ENCODE data around the gene INKA2. TPM values are rescaled to one million over a fixed set of nuclear protein-coding genes. Genes with fewer than 3 reads are reported as not detected.

Gene INKA2
- total and polyA plus RNA-seq, 2 experiments from 2014 or later: 3.7 to 8.4 TPM

- no peak for TF ChIP-seq REST (IDR thresholded peaks at IDR 0.05; ENCODE audit: unreplicated experiment)
- no peak for TF ChIP-seq ZNF331 (CRISPR knock-in tag; IDR thresholded peaks at IDR 0.05; ENCODE audit: low read depth)
- no peak for TF ChIP-seq STAT1 (IDR thresholded peaks at IDR 0.05; ENCODE audit: unreplicated experiment)
- no peak for TF ChIP-seq JUNB (IDR thresholded peaks at IDR 0.05; ENCODE audit: unreplicated experiment)
- no peak for TF ChIP-seq EZH2phosphoT487 (IDR thresholded peaks at IDR 0.05; ENCODE audit: unreplicated experiment)
- TF ChIP-seq EZH2 (IDR thresholded peaks at IDR 0.05; ENCODE audit: low read depth, unreplicated experiment): no peak
- no peak for TF ChIP-seq POLR2AphosphoS5 (IDR thresholded peaks at IDR 0.05; ENCODE audit: low read depth)
- TF ChIP-seq NANOG (IDR thresholded peaks at IDR 0.05; ENCODE audit: borderline replicate concordance): no peak
- TF ChIP-seq ZNF114 (CRISPR knock-in tag; IDR thresholded peaks at IDR 0.05): no peak
Measured at GRCh38 chr1:111762332-111762731, 23.1 kb upstream of the INKA2 start (continued).

DNA sequence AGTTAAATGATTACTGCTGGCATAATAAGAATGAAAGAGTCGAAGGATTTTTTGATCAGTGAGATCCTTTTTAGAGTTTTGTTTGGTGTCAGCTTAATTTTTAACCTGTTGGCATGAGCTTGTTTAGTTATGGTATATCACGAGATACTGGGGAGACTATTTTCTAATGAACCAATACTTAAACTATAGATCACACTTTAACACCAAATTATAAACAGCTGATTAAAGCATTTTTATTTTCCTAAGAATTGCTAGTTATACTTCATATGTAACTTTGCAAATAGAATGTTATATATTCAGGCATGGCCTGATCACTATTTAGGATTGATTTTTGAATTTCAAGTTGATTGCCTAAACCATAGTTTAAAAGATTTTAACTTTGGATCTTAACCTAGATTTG, 22.5 kb upstream of the INKA2 start:
- Histone ChIP-seq H4K20me1 (replicated peaks; ENCODE audit: insufficient read depth) (no peaks in the 10 kb centered on the region; the same call in none of the 2 replicates), H3K4me1 (ENCODE audit: insufficient read depth) (peaks cover under 1% of the 10 kb centered on the region; the same call in 1 of the 2 replicates), H3K27me3 (ENCODE audit: insufficient read depth) (no peaks in the 10 kb centered on the region), H2AFZ (no peak overlapping the region), H3K79me2 (replicated peaks; ENCODE audit: insufficient read depth) (peaks cover 30% of the 10 kb centered on the region), H3K9me2 (ENCODE audit: insufficient read depth) (no peaks in the 10 kb centered on the region), H3K4me2 (no peak overlapping the region), H3K27ac (ENCODE audit: low read depth) (no peak overlapping the region), H3K36me3 (ENCODE audit: insufficient read depth) (peaks cover 59% of the 10 kb centered on the region; the same call in 1 of the 2 replicates), H3K4me3 (no peak overlapping the region), H3F3A (replicated peaks; ENCODE audit: low read depth) (no peaks in the 10 kb centered on the region)
- H3K27ac Mint-ChIP-seq: no peak overlapping the region
- H3K27me3 Mint-ChIP-seq (ENCODE audit: insufficient read depth, low read depth, poor library complexity): peaks cover 3% of the 10 kb centered on the region
- DNase-seq (ENCODE audit: low spot score) (no peak), ATAC-seq (no peak)
- no peak overlapping the region for H3K4me3 Mint-ChIP-seq
- peaks cover 9% of the 10 kb centered on the region; the same call in 2 of the 3 replicates for H3K4me1 Mint-ChIP-seq
- no peaks in the 10 kb centered on the region for H3K9me3 Mint-ChIP-seq
- peaks cover 88% of the 10 kb centered on the region for H3K36me3 Mint-ChIP-seq (ENCODE audit: low read depth)
- TF ChIP-seq ZNF462 (CRISPR knock-in tag; IDR thresholded peaks at IDR 0.05) (no peak), CREB1 (CRISPR knock-in tag; IDR thresholded peaks at IDR 0.05; ENCODE audit: low read depth) (no peak), POLR2AphosphoS5 (IDR thresholded peaks at IDR 0.05; ENCODE audit: low read depth) (no peak), ZNF114 (CRISPR knock-in tag; IDR thresholded peaks at IDR 0.05) (no peak)
- TF ChIP-seq, protein P1, sequence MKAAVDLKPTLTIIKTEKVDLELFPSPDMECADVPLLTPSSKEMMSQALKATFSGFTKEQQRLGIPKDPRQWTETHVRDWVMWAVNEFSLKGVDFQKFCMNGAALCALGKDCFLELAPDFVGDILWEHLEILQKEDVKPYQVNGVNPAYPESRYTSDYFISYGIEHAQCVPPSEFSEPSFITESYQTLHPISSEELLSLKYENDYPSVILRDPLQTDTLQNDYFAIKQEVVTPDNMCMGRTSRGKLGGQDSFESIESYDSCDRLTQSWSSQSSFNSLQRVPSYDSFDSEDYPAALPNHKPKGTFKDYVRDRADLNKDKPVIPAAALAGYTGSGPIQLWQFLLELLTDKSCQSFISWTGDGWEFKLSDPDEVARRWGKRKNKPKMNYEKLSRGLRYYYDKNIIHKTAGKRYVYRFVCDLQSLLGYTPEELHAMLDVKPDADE (IDR thresholded peaks at IDR 0.05): no peak
